H9 (cell line): ENCODE measurements around the gene SDK1. TPM values are rescaled to one million over a fixed set of nuclear protein-coding genes. Genes with fewer than 3 reads are reported as not detected.

Experiments
- DNase-seq: peaks from one replicate; pipeline ENCODE4 v3.0.0-alpha.2; 2017
- H2AFZ ChIP-seq: one replicate; pipeline ENCODE4 v1.6.1; 2013; ENCODE audit warnings: mild to moderate bottlenecking, low read length, control low read depth, moderate library complexity
- H2AK5ac ChIP-seq: 2 replicates; pipeline ENCODE4 v1.6.1; 2013; ENCODE audit warnings: low read length, control low read depth, mixed read lengths; ENCODE audit not compliant: insufficient read length
- H2BK120ac ChIP-seq: one replicate; pipeline ENCODE4 v1.6.1; 2013; ENCODE audit warnings: low read depth, mild to moderate bottlenecking, low read length, control low read depth, inconsistent platforms; ENCODE audit not compliant: poor library complexity, severe bottlenecking
- H2BK12ac ChIP-seq: 2 replicates; pipeline ENCODE4 v1.6.1; 2013; ENCODE audit warnings: low read length, control low read depth, mixed read lengths, low read depth; ENCODE audit not compliant: insufficient read length
- H2BK15ac ChIP-seq: 2 replicates; pipeline ENCODE4 v1.6.1; 2013; ENCODE audit warnings: low read depth, low read length, control low read depth
- H2BK20ac ChIP-seq: one replicate; pipeline ENCODE4 v1.6.1; 2013; ENCODE audit warnings: low read depth, mild to moderate bottlenecking, low read length, control low read depth, inconsistent platforms; ENCODE audit not compliant: poor library complexity, severe bottlenecking
- H2BK5ac ChIP-seq: 2 replicates; pipeline ENCODE4 v1.6.1; 2013; ENCODE audit warnings: low read length, control low read depth, mixed read lengths; ENCODE audit not compliant: insufficient read length
- H3K14ac ChIP-seq: 2 replicates; pipeline ENCODE4 v1.6.1; 2013; ENCODE audit warnings: low read length, control low read depth; ENCODE audit not compliant: insufficient read depth
- H3K18ac ChIP-seq: 2 replicates; pipeline ENCODE4 v1.6.1; 2013; ENCODE audit warnings: low read depth, mild to moderate bottlenecking, mixed read lengths, low read length, control low read depth; ENCODE audit not compliant: insufficient read length
- H3K23ac ChIP-seq: 2 replicates; pipeline ENCODE4 v1.6.1; 2013; ENCODE audit warnings: low read length, control low read depth, mixed read lengths, low read depth; ENCODE audit not compliant: insufficient read length
- H3K23me2 ChIP-seq: 2 replicates; pipeline ENCODE4 v1.6.1; 2013; ENCODE audit warnings: low read depth, mild to moderate bottlenecking, mixed read lengths, low read length, control low read depth; ENCODE audit not compliant: insufficient read length, poor library complexity, severe bottlenecking
- H3K27ac ChIP-seq: 2 replicates; pipeline ENCODE4 v1.5.1; 2013; ENCODE audit warnings: low read length, control low read depth, mixed read lengths, low read depth; ENCODE audit not compliant: insufficient read length
- H3K27me3 ChIP-seq: 2 replicates; pipeline ENCODE4 v1.6.1; 2013; ENCODE audit warnings: low read length, control low read depth, inconsistent platforms; ENCODE audit not compliant: insufficient read depth
- H3K4ac ChIP-seq: 2 replicates; pipeline ENCODE4 v1.6.1; 2013; ENCODE audit warnings: low read depth, mild to moderate bottlenecking, control low read depth, inconsistent platforms, low read length, moderate library complexity
- H3K4me1 ChIP-seq: 2 replicates; pipeline ENCODE4 v1.6.1; 2013; ENCODE audit warnings: low read length, control low read depth, inconsistent platforms; ENCODE audit not compliant: insufficient read depth
- H3K4me2 ChIP-seq: 2 replicates; pipeline ENCODE4 v1.6.1; 2013; ENCODE audit warnings: low read length, control low read depth, mixed read lengths; ENCODE audit not compliant: insufficient read length, insufficient read depth
- H3K56ac ChIP-seq: 2 replicates; pipeline ENCODE4 v1.6.1; 2013; ENCODE audit warnings: low read depth, mild to moderate bottlenecking, mixed read lengths, low read length, control low read depth; ENCODE audit not compliant: insufficient read length
- H3K79me1 ChIP-seq: 2 replicates; pipeline ENCODE4 v1.6.1; 2013; ENCODE audit warnings: low read depth, mild to moderate bottlenecking, moderate library complexity, low read length, control low read depth, inconsistent platforms; ENCODE audit not compliant: insufficient read depth, poor library complexity, severe bottlenecking
- H3K79me2 ChIP-seq: 2 replicates; pipeline ENCODE4 v1.6.1; 2013; ENCODE audit warnings: low read length, control low read depth, inconsistent platforms; ENCODE audit not compliant: insufficient read depth
- H3K9ac ChIP-seq: 2 replicates; pipeline ENCODE4 v1.6.1; 2013; ENCODE audit warnings: low read length, control low read depth, mixed read lengths; ENCODE audit not compliant: insufficient read length; ENCODE audit errors: extremely low read depth
- H3K9me3 ChIP-seq: one replicate; pipeline ENCODE4 v1.6.1; 2013; ENCODE audit warnings: low read depth, low read length, inconsistent platforms; ENCODE audit not compliant: control insufficient read depth
- H3T11ph ChIP-seq: one replicate; pipeline ENCODE4 v1.6.1; 2013; ENCODE audit warnings: mild to moderate bottlenecking, low read length, control low read depth, inconsistent platforms
- H4K20me1 ChIP-seq: one replicate; pipeline ENCODE4 v1.6.1; 2013; ENCODE audit not compliant: control insufficient read depth, insufficient read length, insufficient read depth
- H4K5ac ChIP-seq: 2 replicates; pipeline ENCODE4 v1.6.1; 2013; ENCODE audit warnings: low read depth, mild to moderate bottlenecking, mixed read lengths, low read length, control low read depth; ENCODE audit not compliant: insufficient read length
- H4K8ac ChIP-seq: replicated peaks from 2 replicates; pipeline ENCODE4 v1.6.1; 2013; ENCODE audit warnings: low read length, control low read depth, mixed read lengths, low read depth; ENCODE audit not compliant: insufficient read length
- H4K91ac ChIP-seq: 2 replicates; pipeline ENCODE4 v1.6.1; 2013; ENCODE audit warnings: low read depth, mild to moderate bottlenecking, moderate library complexity, mixed read lengths, low read length, control low read depth; ENCODE audit not compliant: insufficient read length
- H3K27ac Mint-ChIP-seq, 3 experiments: 2 replicates in 2 of 3; 3 replicates in 1 of 3; pipeline ENCODE4 v1.8.0; 2020 to 2021; ENCODE audit warnings: mixed read lengths in 3 of 3, mild to moderate bottlenecking in 1 of 3, moderate library complexity in 1 of 3
- H3K27me3 Mint-ChIP-seq: 2 replicates; pipeline ENCODE4 v1.8.0; 2021; ENCODE audit warnings: low read depth, mild to moderate bottlenecking, moderate library complexity, mixed read lengths
- H3K36me3 Mint-ChIP-seq, 3 experiments: 2 replicates in 2 of 3; 3 replicates in 1 of 3; pipeline ENCODE4 v1.8.0; 2020 to 2021; ENCODE audit warnings: low read depth in 3 of 3, mixed read lengths in 3 of 3; ENCODE audit not compliant: insufficient read depth in 1 of 3
- H3K4me1 Mint-ChIP-seq, 2 experiments: 2 replicates each; pipeline ENCODE4 v1.8.0; 2020; ENCODE audit warnings: mixed read lengths in 2 of 2
- H3K4me3 Mint-ChIP-seq, 2 experiments: 2 replicates in 1 of 2; 3 replicates in 1 of 2; pipeline ENCODE4 v1.8.0; 2020 to 2021; ENCODE audit warnings: mild to moderate bottlenecking in 2 of 2, mixed read lengths in 2 of 2, moderate library complexity in 1 of 2
- H3K9me3 Mint-ChIP-seq, 2 experiments: 2 replicates in 1 of 2; 3 replicates in 1 of 2; pipeline ENCODE4 v1.8.0; 2020; ENCODE audit warnings: mild to moderate bottlenecking in 2 of 2, mixed read lengths in 2 of 2, moderate library complexity in 1 of 2
- WGBS: extraction: QIAGEN DNeasy Blood & Tissue Kit; methylation state at CpG from one replicate; pipeline ENCODE4 v1.1.7; 2013; ENCODE audit warnings: missing lambda C conversion rate, low lambda C conversion rate, mixed read lengths; ENCODE audit not compliant: insufficient read length; ENCODE audit errors: extremely low coverage; 5-methylcytosine and 5-hydroxymethylcytosine counted together
- total RNA-seq: library from RNA; stranded (reverse); gene quantifications from 2 replicates; pipeline ENCODE4 v1.2.1, GENCODE V29; 2021
- TF ChIP-seq, protein P1 (sequence below): fragments of 200-600 bp; sonication (generic); conservative IDR thresholded peaks from 3 replicates; pipeline ENCODE4 v1.8.0; 2021; ENCODE audit warnings: antibody characterized with exemption, mild to moderate bottlenecking

The SDK1 gene
- total RNA-seq, 1 experiment from 2014 or later, result 8.7 TPM

DNA sequence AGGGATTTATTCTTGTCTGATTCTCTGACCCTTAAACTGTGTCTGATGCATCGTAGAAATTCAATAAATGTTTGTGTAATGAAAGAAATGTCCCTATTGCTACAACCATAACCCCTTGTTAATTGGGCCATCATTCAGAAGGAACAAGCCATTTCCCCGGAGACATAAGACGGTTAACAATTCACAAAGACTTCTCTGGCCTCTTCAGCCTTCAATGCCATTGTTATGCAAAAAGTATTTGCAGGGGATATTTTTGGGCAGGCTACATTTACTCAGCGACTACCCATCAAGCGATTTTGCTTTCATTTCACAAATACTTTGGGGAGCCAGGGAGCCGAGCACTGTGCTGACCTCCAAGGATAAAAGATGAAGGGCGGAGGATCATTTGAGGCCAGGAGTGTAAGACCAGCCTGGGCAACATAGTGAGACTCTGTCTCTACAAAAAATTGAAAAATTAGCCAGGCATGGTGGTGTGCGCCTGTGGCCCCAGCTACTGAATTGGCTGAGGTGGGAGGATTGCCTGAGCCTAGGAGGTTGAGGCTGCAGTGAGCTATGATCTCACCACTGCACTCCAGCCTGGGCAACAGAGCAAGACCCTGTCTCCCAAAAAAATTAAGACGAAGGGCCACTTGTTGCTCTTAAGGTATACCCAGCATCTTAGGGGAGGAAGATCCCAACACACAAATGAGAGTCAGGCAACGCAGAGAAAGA is 20.0 kb upstream of the SDK1 start:
- H4K8ac ChIP-seq, result no peak overlapping the region
- no peak overlapping the region for H2BK120ac ChIP-seq
- H3T11ph ChIP-seq, result no peak overlapping the region
- no peaks in the 10 kb centered on the region; a peak in 2 of 7 replicates for H3K36me3 Mint-ChIP-seq
- H3K27me3 Mint-ChIP-seq, result peaks cover 4% of the 10 kb centered on the region
- no peak overlapping the region for H2BK12ac ChIP-seq
- H2BK20ac ChIP-seq, result no peak overlapping the region
- H3K56ac ChIP-seq, result no peak overlapping the region
- no peak overlapping the region for H3K9ac ChIP-seq
- no CpG with 5 or more reads among the region's 10 CpGs for WGBS
- no peak overlapping the region for H4K5ac ChIP-seq
- no peak overlapping the region for H2BK15ac ChIP-seq
- no peak overlapping the region for H2AFZ ChIP-seq
- no peak overlapping the region for H3K18ac ChIP-seq
- H3K79me2 ChIP-seq, result no peaks in the 10 kb centered on the region
- H3K27me3 ChIP-seq, result no peaks in the 10 kb centered on the region
- no peak overlapping the region for H3K4ac ChIP-seq
- H3K27ac Mint-ChIP-seq, result no peak overlapping the region
- no peak overlapping the region for H4K91ac ChIP-seq
- no peak overlapping the region for H3K23ac ChIP-seq
- H3K23me2 ChIP-seq, result no peaks in the 10 kb centered on the region
- no peak overlapping the region for H2BK5ac ChIP-seq
- H3K79me1 ChIP-seq, result no peaks in the 10 kb centered on the region
- H3K14ac ChIP-seq, result no peak overlapping the region
- peaks cover 0 to 7% of the 10 kb centered on the region in 2 experiments; a peak in 2 of 5 replicates for H3K9me3 Mint-ChIP-seq
- TF ChIP-seq, protein P1, sequence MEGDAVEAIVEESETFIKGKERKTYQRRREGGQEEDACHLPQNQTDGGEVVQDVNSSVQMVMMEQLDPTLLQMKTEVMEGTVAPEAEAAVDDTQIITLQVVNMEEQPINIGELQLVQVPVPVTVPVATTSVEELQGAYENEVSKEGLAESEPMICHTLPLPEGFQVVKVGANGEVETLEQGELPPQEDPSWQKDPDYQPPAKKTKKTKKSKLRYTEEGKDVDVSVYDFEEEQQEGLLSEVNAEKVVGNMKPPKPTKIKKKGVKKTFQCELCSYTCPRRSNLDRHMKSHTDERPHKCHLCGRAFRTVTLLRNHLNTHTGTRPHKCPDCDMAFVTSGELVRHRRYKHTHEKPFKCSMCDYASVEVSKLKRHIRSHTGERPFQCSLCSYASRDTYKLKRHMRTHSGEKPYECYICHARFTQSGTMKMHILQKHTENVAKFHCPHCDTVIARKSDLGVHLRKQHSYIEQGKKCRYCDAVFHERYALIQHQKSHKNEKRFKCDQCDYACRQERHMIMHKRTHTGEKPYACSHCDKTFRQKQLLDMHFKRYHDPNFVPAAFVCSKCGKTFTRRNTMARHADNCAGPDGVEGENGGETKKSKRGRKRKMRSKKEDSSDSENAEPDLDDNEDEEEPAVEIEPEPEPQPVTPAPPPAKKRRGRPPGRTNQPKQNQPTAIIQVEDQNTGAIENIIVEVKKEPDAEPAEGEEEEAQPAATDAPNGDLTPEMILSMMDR, result no peak
- no peak for DNase-seq
- H3K27ac ChIP-seq, result no peak overlapping the region
- H2AK5ac ChIP-seq, result no peak overlapping the region
- no peaks in the 10 kb centered on the region; the same call in 1 of the 2 replicates for H3K4me1 ChIP-seq
- H4K20me1 ChIP-seq, result no peaks in the 10 kb centered on the region
- H3K4me1 Mint-ChIP-seq, result peaks cover 38 to 57% of the 10 kb centered on the region in 2 experiments
- no peak overlapping the region for H3K4me2 ChIP-seq
- H3K9me3 ChIP-seq, result no peaks in the 10 kb centered on the region
- H3K4me3 Mint-ChIP-seq, result no peak overlapping the region
